ENCODE data around the gene KCNQ2.

GRCh38 chr20:63452341-63452740, 20.1 kb downstream of the KCNQ2 start:
- TF ChIP-seq CTCF (IDR thresholded peaks at IDR 0.05; ENCODE audit: low read length) (no peak), EZH2 (IDR thresholded peaks at IDR 0.05; ENCODE audit: borderline replicate concordance, low read length) (no peak)
